Measurements from ENCODE around the gene SUSD3.
"Not testable (repeated sequence)": the region's sequence is repeated elsewhere in the genome, so short reads cannot be mapped to it uniquely, and the experiment has no call there.

The SUSD3 gene

DNA sequence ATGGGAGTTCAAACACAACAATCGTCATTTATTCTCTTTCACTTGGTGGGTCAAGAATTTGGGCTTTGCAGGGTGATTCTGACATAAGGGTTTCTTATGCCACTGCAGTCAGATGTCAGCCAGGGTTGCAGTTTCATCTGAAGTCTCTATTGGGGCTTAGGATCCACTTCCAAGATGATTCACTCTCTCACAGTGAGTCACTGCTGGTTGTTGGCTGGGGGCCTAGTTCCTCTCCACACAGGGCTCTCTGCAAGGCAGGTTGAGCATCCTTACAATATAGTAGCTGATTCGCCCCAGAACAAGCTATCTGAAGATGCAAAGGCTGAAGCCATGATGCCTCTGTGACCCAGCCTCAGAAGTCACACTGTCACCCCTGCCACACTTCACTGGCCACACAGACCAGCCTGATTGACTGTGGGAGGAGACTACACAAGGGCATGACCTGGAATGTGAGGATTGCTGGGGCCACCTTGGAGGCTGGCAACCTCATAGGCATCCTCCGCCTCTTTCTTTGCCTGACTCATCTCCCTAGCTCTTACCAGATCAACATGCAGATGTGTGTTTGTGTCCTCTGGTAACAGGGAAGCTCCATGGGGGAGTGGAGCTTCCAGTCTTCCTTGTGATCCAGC is 33.1 kb downstream of the SUSD3 start:
- DNase-seq (ENCODE audit: low read depth in 2 of 3, low spot score in 2 of 3): no peak

- DNase-seq (ENCODE audit: low read depth in 2 of 3, low spot score in 2 of 3): no peak
These were observed 33.9 kb downstream of the SUSD3 start for GRCh38 chr9:93092251-93092991.

DNA sequence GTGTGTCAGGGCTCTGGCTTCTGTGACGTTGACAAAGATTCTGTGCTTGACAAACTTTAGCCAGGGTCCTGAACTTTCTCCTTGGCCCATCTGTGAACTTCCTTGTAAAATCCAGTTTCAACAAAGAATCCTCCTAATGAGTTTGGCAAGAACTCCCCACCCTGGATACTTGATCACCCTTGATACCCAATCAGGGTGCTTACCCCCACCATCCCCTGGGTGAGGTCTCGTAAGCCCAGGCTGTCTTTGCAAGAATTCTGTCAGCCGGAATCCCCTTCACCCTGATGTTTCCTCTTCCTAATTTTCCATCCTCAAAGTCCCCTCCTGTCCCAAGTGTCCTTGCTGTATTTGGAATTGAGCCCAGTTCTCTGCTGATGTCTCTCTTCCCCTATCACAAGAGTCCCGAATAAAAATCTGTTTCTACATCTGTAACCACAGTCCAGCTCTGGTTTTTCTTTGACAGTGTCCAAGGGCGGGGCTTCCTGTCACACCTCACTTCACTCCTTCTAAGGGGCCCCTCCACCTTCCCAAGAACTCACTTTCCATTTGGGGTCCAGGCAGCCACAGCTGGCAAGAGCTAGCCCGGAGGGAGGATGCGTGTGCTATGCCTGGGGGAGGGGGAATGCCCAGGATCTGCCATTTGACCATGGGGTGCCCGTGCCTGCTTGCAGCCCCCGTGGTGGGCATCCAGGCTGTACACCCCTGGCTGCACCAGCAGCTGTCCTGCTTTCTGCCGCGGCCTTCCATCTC is 34.8 kb downstream of the SUSD3 start:
- DNase-seq (ENCODE audit: low read depth in 2 of 3, low spot score in 2 of 3): no peak

- no peak for DNase-seq (ENCODE audit: low read depth in 2 of 3, low spot score in 2 of 3)
These were observed 35.6 kb downstream of the SUSD3 start for GRCh38 chr9:93093877-93094657.

DNA sequence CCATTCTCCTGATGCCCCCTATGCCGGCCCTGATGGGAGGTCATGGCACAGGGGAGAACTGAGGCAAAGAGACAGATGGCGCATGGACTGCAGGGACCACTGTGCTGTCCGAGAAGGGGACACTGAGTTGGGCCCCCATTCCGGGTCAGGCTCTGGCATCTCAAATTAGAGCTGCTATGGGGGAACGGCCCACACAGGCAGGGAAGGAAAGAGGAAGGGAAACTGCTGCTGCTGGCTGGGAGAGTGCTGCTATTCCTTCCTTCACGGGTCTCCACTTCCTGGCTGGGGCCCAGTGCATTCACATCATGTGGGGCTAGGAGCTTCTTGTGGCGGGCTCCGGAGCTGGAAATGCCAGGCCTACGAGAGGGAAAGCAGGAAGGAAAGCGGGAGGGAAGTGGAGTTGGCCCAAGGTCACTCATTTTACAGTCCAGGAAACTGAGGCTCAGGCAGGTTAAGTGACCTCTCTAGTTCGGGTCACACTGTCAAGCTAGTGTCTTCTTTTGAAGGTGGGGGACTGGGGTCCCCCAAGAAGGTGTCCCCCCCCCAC is 36.2 kb downstream of the SUSD3 start:
- no peak for DNase-seq (ENCODE audit: low read depth in 2 of 3, low spot score in 2 of 3)

DNA sequence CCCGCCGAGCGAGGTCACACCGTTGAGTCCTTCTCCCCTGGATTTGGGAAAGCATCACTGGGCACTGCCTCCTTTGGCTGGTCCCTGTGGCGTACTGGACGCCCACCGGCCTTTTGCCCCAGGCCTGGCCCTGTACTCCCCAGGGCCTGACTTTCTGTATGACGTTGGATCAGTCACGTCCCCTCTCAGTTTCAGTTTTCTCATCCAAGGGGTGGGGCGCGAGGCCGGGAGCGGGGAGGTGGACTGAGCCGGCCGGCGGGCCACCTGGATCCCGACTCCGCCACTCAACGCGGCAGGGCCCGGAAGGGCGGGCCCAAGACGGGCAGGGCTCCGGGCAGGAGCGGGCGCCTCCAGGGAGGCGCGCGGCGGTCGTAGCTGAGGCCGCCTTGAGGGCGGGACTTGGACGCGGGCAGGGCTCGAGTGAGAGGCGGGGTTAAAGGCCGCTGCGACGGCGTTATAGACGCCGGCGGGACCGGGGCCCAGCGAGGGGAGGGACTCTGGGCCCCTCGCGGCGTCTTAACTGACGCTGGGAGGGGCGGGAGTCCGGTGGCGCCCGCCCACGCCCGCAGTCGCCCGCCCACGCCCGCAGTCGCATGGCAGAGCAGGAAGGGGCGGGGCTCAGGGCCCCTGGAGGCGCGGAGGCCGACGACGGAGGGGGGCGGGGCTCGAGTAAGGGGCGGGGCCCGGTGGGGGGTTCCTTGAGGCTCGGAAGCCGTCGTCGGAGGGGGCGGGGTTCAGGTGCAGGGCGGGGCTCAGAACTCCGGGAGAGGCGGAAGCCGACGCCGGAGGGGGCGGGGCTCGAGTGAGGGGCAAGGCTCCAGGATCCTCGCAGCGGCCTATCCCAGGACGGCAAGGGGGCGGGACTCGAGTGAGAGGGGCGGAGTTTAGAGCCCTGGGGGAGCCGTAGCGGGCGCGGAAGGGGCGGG is 37.0 kb downstream of the SUSD3 start:
- DNase-seq (ENCODE audit: low read depth in 2 of 3, low spot score in 2 of 3): peak; percentile 100

GRCh38 chr9:93096131-93096802 is 37.8 kb downstream of the SUSD3 start, which contains the start of gene CARD19:
Gene CARD19, plus strand, starts transcription at chr9:93096217. Its CDS starts 129 bp downstream, at chr9:93096346.
- DNase-seq (ENCODE audit: low read depth in 2 of 3, low spot score in 2 of 3): no peak

GRCh38 chr9:93096811-93097382 is 38.4 kb downstream of the SUSD3 start:
- DNase-seq (ENCODE audit: low read depth in 2 of 3, low spot score in 2 of 3): no peak

- no peak for DNase-seq (ENCODE audit: low read depth in 2 of 3, low spot score in 2 of 3)
These were observed 39.2 kb downstream of the SUSD3 start for GRCh38 chr9:93097511-93098201.

- peak in 1 of 3 experiments; percentile 67 for DNase-seq (ENCODE audit: low read depth in 2 of 3, low spot score in 2 of 3)
These were observed 39.9 kb downstream of the SUSD3 start for GRCh38 chr9:93098236-93098946.

- DNase-seq (ENCODE audit: low read depth in 2 of 3, low spot score in 2 of 3): no peak
These were observed 41.2 kb downstream of the SUSD3 start for GRCh38 chr9:93099551-93100275.

- DNase-seq (ENCODE audit: low read depth in 2 of 3, low spot score in 2 of 3): no peak
These were observed 41.8 kb downstream of the SUSD3 start for GRCh38 chr9:93100276-93100636.

- DNase-seq (ENCODE audit: low read depth in 2 of 3, low spot score in 2 of 3): not testable (repeated sequence)
These were observed 42.6 kb downstream of the SUSD3 start for GRCh38 chr9:93101086-93101485.

DNA sequence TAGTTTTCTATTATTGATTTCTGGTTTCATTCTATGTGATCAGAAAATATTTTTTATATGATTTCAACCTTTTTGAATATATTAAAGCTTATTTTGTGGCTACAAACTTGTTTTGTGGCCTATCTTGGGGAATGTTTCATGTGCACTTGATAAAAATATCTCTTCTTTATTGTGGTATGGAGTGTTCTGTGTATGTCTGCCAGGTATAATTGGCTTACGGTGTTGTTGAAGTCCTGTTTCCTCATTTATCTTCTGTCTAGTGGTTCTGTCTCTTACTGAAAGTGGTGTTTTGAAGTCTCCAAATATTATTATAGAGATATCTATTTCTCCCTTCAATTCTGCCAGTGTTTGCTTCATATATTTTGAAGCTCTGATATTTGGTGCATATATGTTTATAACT is 47.1 kb downstream of the SUSD3 start:
- no peak for DNase-seq (ENCODE audit: low read depth in 2 of 3, low spot score in 2 of 3)

DNA sequence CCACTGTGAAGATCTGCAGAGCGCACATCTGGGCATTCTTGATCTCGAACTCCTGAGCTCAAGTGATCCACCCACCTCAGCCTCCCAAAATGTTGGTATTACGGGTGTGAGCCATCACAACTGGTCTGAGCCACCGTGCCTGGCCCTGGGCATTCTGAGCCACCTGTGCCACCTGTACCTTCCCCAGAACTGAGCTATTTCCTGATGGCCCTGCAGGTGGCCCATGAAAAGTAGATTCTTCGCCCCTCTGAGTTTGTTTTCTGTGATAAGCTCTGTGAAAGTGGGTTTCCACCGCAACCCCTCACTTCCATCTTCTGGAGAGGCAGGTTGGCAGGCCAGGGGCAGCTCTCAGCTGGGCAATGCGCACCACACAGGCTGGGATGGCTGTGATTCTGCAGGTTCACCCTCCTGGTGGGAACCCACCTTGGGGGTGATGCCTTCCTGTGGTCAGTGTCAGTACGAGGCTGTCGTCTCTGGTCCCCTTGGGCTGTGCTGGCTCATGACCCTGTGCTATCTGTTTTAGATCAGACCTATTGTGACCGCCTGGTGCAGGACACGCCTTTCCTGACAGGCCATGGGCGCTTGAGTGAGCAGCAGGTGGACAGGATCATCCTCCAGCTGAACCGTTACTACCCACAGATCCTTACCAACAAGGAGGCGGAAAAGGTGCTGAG is 48.8 kb downstream of the SUSD3 start:
- no peak for DNase-seq (ENCODE audit: low read depth in 2 of 3, low spot score in 2 of 3)

DNA sequence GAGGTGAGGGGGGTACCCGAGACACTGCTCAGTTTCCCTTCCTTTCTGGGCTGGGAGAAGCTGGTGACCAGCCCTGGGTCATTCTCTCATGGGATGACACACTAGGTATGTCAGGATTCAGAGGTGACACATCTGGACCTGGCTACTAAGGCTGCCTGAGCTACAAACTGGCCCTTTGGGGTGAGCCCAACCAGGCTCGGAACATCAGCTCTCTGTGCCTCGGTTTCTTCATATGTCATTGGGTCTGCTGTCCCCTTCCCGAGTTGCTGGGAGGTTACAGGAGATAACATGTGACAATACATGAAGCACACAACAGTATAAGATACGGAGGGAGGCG is 49.3 kb downstream of the SUSD3 start:
- no peak for DNase-seq (ENCODE audit: low read depth in 2 of 3, low spot score in 2 of 3)

Measured in activated CD8-positive, alpha-beta memory T cell treated with anti-CD3 and anti-CD28 coated beads for 48 hours (primary cell).